Measurements from ENCODE around the gene PTPA. TPM values are rescaled to one million over a fixed set of nuclear protein-coding genes. Genes with fewer than 3 reads are reported as not detected.

The PTPA gene
- total and polyA plus RNA-seq, 10 of the 15 experiments (the other 5 are each of a cell fraction or from before 2014, with no cell fraction given) = 1.6 to 111 (median 55.1) TPM

- no peak for TF ChIP-seq RELB (IDR thresholded peaks at IDR 0.05; ENCODE audit: low read depth)
- no peak for TF ChIP-seq ZNF622 (IDR thresholded peaks at IDR 0.05)
- no peak for TF ChIP-seq ESRRA (IDR thresholded peaks at IDR 0.05; ENCODE audit: low read length)
Measured at GRCh38 chr9:129191234-129191633, 80.0 kb downstream of the PTPA start (continued).

GRCh38 chr9:129193655-129194054 is 82.4 kb downstream of the PTPA start:
- Histone ChIP-seq H3K4me1 (ENCODE audit: control insufficient read depth, insufficient read depth, low read length) (no peaks in the 10 kb centered on the region), H3K9ac (ENCODE audit: control insufficient read depth, insufficient read depth, low read length) (no peak overlapping the region), H4K20me1 (ENCODE audit: control insufficient read depth, insufficient read depth) (no peaks in the 10 kb centered on the region), H3K79me2 (ENCODE audit: control insufficient read depth, insufficient read depth, low read length) (no peaks in the 10 kb centered on the region), H3K27me3 (replicated peaks in 1 of 2; ENCODE audit: control insufficient read depth in 2 of 2, insufficient read depth in 2 of 2, low read length in 1 of 2) (peaks cover 0 to 5% of the 10 kb centered on the region in 2 experiments; a peak in 3 of 4 replicates), H3K4me3 (no peak overlapping the region), H3K27ac (ENCODE audit: control insufficient read depth, insufficient read depth) (no peak overlapping the region), H3K9me3 (replicated peaks; ENCODE audit: control insufficient read depth, insufficient read depth, low read length) (no peaks in the 10 kb centered on the region; the same call in 2 of the 3 replicates), H3K36me3 (ENCODE audit: control insufficient read depth in 2 of 2, insufficient read depth in 2 of 2, low read length in 1 of 2) (no peaks in the 10 kb centered on the region), H2AFZ (ENCODE audit: control insufficient read depth, low read depth, low read length) (no peak overlapping the region), H3K4me2 (ENCODE audit: control insufficient read depth, insufficient read depth) (no peak overlapping the region)
- ChIA-PET RAD21 (ENCODE audit: unreplicated experiment) (no interaction called here), CTCF (interaction anchor here (0.8 kb wide), 1 partner anchor 431 kb away, joined by 3 read pairs; no protein-coding TSS in a partner anchor), POLR2A (no interaction called here), SMC1A (ENCODE audit: uncharacterized antibody, unreplicated experiment) (interaction anchor here (0.9 kb wide), 1 partner anchor 19 kb away, joined by 4 read pairs; no protein-coding TSS in a partner anchor)
- FAIRE-seq = no peak
- ATAC-seq = no peak
- intact Hi-C loops (cut with micrococcal nuclease; ENCODE audit: unreplicated experiment) (no loop called here), in situ Hi-C loops (cut with MboI) (no loop called here)
- WGBS (ENCODE audit: insufficient coverage, insufficient replicate concordance, low lambda C conversion rate, missing lambda C conversion rate) = 39% methylated on average over 7 of the region's 7 CpGs
- no TSS peak for BruUV-seq (replicated peaks)
- DNase-seq (ENCODE audit: low read depth, low spot score) = no peak
- TF ChIP-seq IKZF1 (conservative IDR thresholded peaks at IDR 0.05) (no peak), ETV6 (conservative IDR thresholded peaks at IDR 0.05 in 1 of 2, IDR thresholded peaks at IDR 0.05 in 1 of 2; ENCODE audit: borderline replicate concordance in 1 of 2, low read depth in 1 of 2) (no peak), RAD51 (IDR thresholded peaks at IDR 0.05) (no peak), E2F8 (IDR thresholded peaks at IDR 0.05; ENCODE audit: low read depth, partially characterized antibody) (no peak), MAX (IDR thresholded peaks at IDR 0.05; ENCODE audit: low read depth, low read length) (no peak), NFIC (IDR thresholded peaks at IDR 0.05; ENCODE audit: low read depth, low read length) (no peak), SUPT20H (IDR thresholded peaks at IDR 0.05; ENCODE audit: borderline replicate concordance, control insufficient read depth, low read depth, low read length) (no peak), NRF1 (conservative IDR thresholded peaks at IDR 0.05; ENCODE audit: low read depth, low read length) (no peak)
- TF ChIP-seq, protein P1, sequence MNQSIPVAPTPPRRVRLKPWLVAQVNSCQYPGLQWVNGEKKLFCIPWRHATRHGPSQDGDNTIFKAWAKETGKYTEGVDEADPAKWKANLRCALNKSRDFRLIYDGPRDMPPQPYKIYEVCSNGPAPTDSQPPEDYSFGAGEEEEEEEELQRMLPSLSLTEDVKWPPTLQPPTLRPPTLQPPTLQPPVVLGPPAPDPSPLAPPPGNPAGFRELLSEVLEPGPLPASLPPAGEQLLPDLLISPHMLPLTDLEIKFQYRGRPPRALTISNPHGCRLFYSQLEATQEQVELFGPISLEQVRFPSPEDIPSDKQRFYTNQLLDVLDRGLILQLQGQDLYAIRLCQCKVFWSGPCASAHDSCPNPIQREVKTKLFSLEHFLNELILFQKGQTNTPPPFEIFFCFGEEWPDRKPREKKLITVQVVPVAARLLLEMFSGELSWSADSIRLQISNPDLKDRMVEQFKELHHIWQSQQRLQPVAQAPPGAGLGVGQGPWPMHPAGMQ (IDR thresholded peaks at IDR 0.05; ENCODE audit: borderline replicate concordance) = no peak
- TF ChIP-seq, protein P2, sequence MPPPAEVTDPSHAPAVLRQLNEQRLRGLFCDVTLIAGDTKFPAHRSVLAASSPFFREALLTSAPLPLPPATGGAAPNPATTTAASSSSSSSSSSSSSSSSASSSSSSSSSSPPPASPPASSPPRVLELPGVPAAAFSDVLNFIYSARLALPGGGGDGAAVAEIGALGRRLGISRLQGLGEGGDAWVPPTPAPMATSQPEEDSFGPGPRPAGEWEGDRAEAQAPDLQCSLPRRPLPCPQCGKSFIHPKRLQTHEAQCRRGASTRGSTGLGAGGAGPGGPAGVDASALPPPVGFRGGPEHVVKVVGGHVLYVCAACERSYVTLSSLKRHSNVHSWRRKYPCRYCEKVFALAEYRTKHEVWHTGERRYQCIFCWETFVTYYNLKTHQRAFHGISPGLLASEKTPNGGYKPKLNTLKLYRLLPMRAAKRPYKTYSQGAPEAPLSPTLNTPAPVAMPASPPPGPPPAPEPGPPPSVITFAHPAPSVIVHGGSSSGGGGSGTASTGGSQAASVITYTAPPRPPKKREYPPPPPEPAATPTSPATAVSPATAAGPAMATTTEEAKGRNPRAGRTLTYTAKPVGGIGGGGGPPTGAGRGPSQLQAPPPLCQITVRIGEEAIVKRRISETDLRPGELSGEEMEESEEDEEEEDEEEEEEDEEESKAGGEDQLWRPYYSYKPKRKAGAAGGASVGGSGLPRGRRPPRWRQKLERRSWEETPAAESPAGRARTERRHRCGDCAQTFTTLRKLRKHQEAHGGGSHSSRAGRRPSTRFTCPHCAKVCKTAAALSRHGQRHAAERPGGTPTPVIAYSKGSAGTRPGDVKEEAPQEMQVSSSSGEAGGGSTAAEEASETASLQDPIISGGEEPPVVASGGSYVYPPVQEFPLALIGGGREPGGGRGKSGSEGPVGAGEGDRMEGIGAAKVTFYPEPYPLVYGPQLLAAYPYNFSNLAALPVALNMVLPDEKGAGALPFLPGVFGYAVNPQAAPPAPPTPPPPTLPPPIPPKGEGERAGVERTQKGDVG (CRISPR knock-in tag; IDR thresholded peaks at IDR 0.05) = no peak
